HL-60 (cell line): Measurements from ENCODE around the gene S1PR5.
"Not testable (repeated sequence)": the region's sequence is repeated elsewhere in the genome, so short reads cannot be mapped to it uniquely, and the experiment has no call there.

ENCODE experiments used
- DNase-seq, 2 experiments: peaks; one replicate each; pipeline ENCODE4 v3.0.0-alpha.2; 2010 to 2020; ENCODE audit warnings: low read depth in 1 of 2, low spot score in 1 of 2
- H3K27ac ChIP-seq: fragments of 250-450 bp; sonication (Bioruptor Pico); replicated peaks from 2 replicates; pipeline ENCODE4 v1.5.1; 2020; ENCODE audit warnings: mild to moderate bottlenecking, moderate library complexity
- H3K27me3 ChIP-seq: fragments of 250-450 bp; sonication (Bioruptor Pico); 2 replicates; pipeline ENCODE4 v1.5.1; 2021; ENCODE audit warnings: mild to moderate bottlenecking, moderate library complexity; ENCODE audit not compliant: insufficient read depth, poor library complexity, severe bottlenecking
- H3K4me3 ChIP-seq: replicated peaks from 2 replicates; pipeline ENCODE4 v1.5.1; 2011; ENCODE audit warnings: mild to moderate bottlenecking, control low read depth, low read length; ENCODE audit not compliant: insufficient read depth
- CTCF ChIP-seq: IDR thresholded peaks from one replicate; pipeline ENCODE4 v1.5.1; 2011; ENCODE audit warnings: low read length, control low read depth, inconsistent platforms; ENCODE audit not compliant: insufficient read depth
- GABPA ChIP-seq: IDR thresholded peaks from 2 replicates; pipeline ENCODE4 v1.6.1; 2012; ENCODE audit warnings: low read depth
- POLR2AphosphoS5 ChIP-seq: IDR thresholded peaks from 2 replicates; pipeline ENCODE4 v1.6.1; 2012; ENCODE audit warnings: low read depth
- REST ChIP-seq: IDR thresholded peaks from 2 replicates; pipeline ENCODE4 v1.6.1; 2012; ENCODE audit warnings: low read depth; ENCODE audit not compliant: insufficient replicate concordance
- SPI1 ChIP-seq: IDR thresholded peaks from 2 replicates; pipeline ENCODE4 v1.6.1; 2012; ENCODE audit warnings: low read depth, mild to moderate bottlenecking, borderline replicate concordance

Gene S1PR5

GRCh38 chr19:10543059-10543419 lies 25.8 kb upstream of the S1PR5 start:
- DNase-seq = no peak
- Histone ChIP-seq H3K4me3 (peak overlapping the region; percentile 72), H3K27ac (no peak overlapping the region), H3K27me3 (no peaks in the 10 kb centered on the region)
- TF ChIP-seq CTCF = no peak
- TF ChIP-seq SPI1 = no peak
- TF ChIP-seq POLR2AphosphoS5 = no peak
- no peak for TF ChIP-seq REST
- no peak for TF ChIP-seq GABPA

DNA sequence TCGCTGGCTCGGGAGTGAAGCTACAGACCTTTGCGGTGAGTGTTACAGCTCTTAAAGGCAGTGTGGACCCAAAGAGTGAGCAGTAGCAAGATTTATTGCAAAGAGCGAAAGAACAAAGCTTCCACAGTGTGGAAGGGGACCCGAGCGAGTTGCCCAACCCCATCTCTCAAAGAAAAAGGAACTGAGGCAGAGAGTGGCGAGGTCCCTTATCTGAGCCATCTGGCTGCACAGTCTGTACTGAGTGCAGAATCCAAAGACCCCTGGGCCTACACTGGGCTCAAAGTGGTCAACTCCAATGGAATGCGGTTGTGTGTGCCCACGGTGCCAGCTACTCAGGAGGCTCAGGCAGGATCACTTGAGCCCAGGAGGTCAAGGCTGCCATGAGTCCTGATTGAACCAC lies 21.8 kb upstream of the S1PR5 start:
- not testable (repeated sequence) for H3K27me3 ChIP-seq, H3K4me3 ChIP-seq, H3K27ac ChIP-seq
- peak; percentile 44; the same call in 1 of the 2 replicates for TF ChIP-seq SPI1
- peak in 1 of 2 experiments; percentile 44 for DNase-seq

DNA sequence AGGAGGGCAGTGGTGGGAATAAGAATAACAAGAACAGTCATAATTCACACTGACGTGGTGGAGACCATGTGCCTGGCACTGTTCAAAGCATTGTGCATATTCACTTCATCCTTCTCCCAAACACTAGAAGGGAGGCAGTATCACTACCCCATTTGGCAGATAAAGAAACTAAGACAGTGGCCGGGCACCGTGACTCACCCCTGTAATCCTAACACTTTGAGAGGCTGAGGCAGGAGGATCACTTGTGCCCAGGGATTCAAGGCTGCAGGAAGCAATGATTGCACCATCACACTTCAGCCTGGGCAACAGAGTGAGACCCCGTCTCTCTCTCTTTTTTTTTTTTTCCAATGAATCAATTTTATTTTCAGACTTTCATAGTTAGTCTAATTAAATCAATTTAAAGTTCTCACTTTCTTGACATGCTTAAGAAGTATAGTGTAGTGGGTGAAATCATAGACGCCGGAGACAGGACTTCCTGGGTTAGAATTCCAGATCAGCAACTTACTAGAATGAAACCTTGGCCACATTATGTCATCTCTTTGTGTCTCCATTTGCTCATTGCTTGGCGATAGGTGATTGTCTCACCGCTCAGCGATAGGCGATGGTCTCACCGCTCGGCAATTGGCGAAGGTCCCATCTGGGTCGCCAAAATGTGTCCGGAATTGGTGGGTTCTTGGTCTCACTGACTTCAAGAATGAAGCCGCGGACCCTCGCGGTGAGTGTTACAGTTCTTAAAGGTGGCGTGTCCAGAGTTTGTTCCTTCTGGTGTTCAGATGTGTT lies 21.1 kb upstream of the S1PR5 start:
- no peak for DNase-seq
- H3K27me3 ChIP-seq = peaks cover 3% of the 10 kb centered on the region
- no peak for TF ChIP-seq POLR2AphosphoS5
- TF ChIP-seq SPI1 = no peak
- no peak for TF ChIP-seq GABPA
- no peak for TF ChIP-seq CTCF
- no peak for TF ChIP-seq REST
- no peak overlapping the region for H3K4me3 ChIP-seq
- no peak overlapping the region for H3K27ac ChIP-seq

- Histone ChIP-seq H3K27me3 (peaks cover 3% of the 10 kb centered on the region), H3K4me3 (no peak overlapping the region), H3K27ac (no peak overlapping the region)
- DNase-seq = no peak
- TF ChIP-seq SPI1 (no peak), POLR2AphosphoS5 (no peak), GABPA (no peak), REST (no peak), CTCF (no peak)
Observed at GRCh38 chr19:10537668-10538067, 20.4 kb upstream of the S1PR5 start.
